ENCODE measurements around the gene SRSF4. TPM values are rescaled to one million over a fixed set of nuclear protein-coding genes. Genes with fewer than 3 reads are reported as not detected.
"Not testable (repeated sequence)": the region's sequence is repeated elsewhere in the genome, so short reads cannot be mapped to it uniquely, and the experiment has no call there.

Gene SRSF4
- total RNA-seq, 4 donors from 2014 or later = 82.7 to 112 (median 96.8) TPM

DNA sequence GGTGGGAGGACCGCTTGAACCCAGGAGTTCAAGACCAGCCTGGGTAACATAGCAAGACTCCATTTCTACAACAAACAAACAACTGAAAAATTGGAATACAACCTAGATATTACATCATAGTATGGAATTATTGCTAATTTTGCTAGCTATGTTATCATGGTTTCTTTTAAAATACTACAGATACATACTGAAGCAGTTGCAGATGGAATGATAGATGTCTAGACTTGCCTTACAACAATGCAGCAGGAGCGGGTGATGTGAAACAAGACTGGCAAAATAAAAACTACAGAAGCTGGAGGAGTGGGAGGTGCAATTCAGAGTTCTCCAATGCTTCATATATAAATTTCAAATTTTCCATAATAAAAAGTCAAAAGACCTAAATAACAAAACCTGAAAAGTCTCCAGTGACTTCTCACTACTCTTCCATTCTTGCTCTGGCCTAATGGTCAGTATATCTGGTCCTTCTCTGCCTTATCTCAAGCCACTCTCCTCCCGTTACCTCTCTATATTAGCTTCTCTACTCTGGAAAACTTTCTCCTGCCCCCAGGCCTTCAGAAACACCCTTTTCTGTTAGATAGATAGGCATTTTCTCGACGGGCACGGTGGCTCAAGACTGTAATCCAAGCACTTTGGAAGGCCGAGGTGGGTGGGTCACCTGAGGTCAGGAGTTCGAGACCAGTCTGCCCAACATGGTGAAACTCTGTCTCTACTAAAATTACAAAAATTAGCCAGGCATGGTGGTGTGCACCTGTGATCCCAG is 29.5 kb downstream of the SRSF4 start:
- Histone ChIP-seq H3K4me3 (no peak overlapping the region), H3K9me3 (no peaks in the 10 kb centered on the region), H3K27ac (no peak overlapping the region), H3K27me3 (no peaks in the 10 kb centered on the region), H3K36me3 (peaks cover 3 to 97% of the 10 kb centered on the region in 2 donors), H3K4me1 (peaks cover 7 to 17% (median 10%) of the 10 kb centered on the region in 3 donors)
- no peak for ATAC-seq
- TF ChIP-seq, protein P1, sequence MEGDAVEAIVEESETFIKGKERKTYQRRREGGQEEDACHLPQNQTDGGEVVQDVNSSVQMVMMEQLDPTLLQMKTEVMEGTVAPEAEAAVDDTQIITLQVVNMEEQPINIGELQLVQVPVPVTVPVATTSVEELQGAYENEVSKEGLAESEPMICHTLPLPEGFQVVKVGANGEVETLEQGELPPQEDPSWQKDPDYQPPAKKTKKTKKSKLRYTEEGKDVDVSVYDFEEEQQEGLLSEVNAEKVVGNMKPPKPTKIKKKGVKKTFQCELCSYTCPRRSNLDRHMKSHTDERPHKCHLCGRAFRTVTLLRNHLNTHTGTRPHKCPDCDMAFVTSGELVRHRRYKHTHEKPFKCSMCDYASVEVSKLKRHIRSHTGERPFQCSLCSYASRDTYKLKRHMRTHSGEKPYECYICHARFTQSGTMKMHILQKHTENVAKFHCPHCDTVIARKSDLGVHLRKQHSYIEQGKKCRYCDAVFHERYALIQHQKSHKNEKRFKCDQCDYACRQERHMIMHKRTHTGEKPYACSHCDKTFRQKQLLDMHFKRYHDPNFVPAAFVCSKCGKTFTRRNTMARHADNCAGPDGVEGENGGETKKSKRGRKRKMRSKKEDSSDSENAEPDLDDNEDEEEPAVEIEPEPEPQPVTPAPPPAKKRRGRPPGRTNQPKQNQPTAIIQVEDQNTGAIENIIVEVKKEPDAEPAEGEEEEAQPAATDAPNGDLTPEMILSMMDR (IDR thresholded peaks at IDR 0.05) = no peak
- TF ChIP-seq POLR2A (IDR thresholded peaks at IDR 0.05) (no peak), EP300 (IDR thresholded peaks at IDR 0.05) (no peak), POLR2AphosphoS5 (IDR thresholded peaks at IDR 0.05) (no peak)
- 83 to 87% methylated on average over 3 to 7 of the region's 8 CpGs for WGBS, 2 donors (ENCODE audit: low coverage in 1 of 2)

DNA sequence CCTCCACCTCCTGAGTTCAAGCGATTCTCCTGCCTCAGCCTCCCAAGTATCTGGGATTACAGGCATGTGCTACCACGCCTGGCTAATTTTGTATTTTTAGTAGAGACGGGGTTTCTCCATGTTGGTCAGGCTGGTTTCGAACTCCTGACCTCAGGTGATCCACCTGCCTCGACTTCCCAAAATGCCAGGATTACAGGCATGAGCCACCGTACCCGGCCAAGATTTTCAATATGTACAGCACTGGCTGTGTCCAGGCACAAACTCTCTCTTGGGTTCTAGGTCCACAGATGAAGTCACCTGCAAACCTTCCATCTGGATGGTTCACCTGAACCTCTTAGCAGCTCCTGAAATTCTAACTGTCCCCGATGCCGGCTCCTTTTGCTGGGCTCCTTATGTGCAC is 31.4 kb downstream of the SRSF4 start:
- not testable (repeated sequence) for ATAC-seq, H3K27me3 ChIP-seq

DNA sequence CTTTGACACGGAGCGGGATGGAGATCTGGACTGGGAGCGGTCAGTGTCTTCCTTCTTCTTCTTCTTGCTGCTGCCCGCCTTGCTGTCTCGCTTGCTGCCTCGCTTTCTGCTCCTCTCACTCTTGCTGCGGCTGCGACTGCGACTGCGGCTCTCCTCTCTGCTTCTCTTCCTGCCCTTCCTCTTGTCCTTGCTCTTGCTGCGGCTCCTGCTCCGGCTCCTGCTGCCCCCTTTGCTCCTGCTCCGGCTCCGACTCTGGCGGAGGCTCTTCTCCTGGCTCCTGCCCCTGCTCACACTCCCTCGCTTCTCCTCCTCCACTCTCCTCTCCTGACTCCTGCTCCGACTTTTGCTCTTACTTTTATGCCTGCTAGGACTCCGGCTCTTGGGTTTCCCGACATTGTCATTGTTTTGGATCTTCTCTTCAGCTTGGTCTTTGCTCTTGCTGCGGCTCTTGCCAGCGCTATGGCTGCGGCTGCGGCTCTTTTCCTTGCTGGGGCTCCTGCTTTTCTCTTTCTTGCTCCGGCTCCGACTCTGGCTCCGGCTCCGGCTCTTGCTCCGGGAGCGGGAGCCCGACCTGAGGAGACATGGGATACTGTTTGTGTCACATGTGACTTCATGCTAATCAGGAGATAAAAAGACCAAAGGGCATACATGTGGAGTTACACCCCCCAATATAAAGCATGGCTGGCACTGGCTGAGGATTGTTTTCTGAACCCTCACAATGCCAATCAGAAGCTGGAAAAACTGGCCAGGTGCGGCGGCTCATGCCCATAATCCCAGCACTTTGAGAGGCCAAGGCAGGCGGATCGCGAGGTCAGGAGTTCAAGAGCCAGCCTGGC is 32.8 kb downstream of the SRSF4 start:
- no peak for TF ChIP-seq EP300 (IDR thresholded peaks at IDR 0.05)
- no peak for TF ChIP-seq POLR2AphosphoS5 (IDR thresholded peaks at IDR 0.05)
- no peak for TF ChIP-seq POLR2A (IDR thresholded peaks at IDR 0.05)
- TF ChIP-seq, protein P1 (IDR thresholded peaks at IDR 0.05) = no peak
- H3K27me3 ChIP-seq = no peaks in the 10 kb centered on the region
- ATAC-seq = no peak
- H3K36me3 ChIP-seq = peaks cover 3 to 100% of the 10 kb centered on the region in 2 donors
- peaks cover 0 to 11% (median 0%) of the 10 kb centered on the region in 3 donors for H3K4me1 ChIP-seq
- 93 to 96% methylated on average over 12 to 22 of the region's 35 CpGs for WGBS, 2 donors (ENCODE audit: low coverage in 1 of 2)
- no peak overlapping the region for H3K4me3 ChIP-seq
- H3K27ac ChIP-seq = no peak overlapping the region
- H3K9me3 ChIP-seq = no peaks in the 10 kb centered on the region

More for the DNA sequence above, 31.4 kb downstream of the SRSF4 start:
- H3K4me1 ChIP-seq, H3K9me3 ChIP-seq, H3K4me3 ChIP-seq, H3K27ac ChIP-seq: not testable (repeated sequence)
- H3K36me3 ChIP-seq = peaks cover 3 to 100% of the 10 kb centered on the region in 2 donors
- WGBS, 2 donors (ENCODE audit: low coverage in 1 of 2) = 97 to 100% methylated on average over 3 to 9 of the region's 9 CpGs

DNA sequence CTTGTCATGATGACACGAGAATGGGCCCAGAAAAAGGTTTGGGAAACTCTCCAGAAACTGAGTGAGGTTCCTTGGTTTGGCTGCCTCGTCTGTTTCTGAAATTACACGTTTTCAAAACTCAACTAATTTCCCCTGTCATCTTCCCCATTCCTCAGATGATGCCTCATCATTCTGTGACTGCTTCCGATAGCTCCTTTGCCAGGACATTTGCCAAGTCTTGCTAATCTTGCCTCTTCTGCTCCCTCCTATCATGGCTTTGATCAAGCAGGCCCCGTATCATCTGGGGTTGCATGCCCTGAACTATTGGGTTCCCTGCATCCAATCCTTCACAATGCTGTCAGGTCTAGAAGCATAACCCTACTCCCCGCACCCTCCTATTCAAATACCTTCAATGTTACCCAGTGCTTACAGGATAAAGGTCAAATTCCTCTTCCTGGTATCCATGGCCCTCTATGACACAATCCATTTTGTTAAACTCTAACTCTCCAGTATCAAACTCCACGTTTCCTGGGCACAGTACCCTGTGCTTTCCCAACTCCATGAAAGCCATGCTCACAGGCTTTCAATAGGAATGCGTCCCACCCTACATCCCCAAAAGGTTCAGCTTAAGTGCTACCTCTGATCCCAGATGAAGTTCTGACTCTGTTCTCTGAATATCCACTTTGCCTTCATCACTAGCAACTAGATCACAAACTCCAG is 35.8 kb downstream of the SRSF4 start:
- 46 to 51% methylated on average over 7 to 8 of the region's 8 CpGs for WGBS, 2 donors (ENCODE audit: low coverage in 1 of 2)
- Histone ChIP-seq H3K9me3 (no peaks in the 10 kb centered on the region), H3K27ac (peak overlapping the region in 3 of 4 donors; percentile 5 to 37 (median 18)), H3K4me1 (peaks cover 0 to 11% (median 0%) of the 10 kb centered on the region in 3 donors), H3K27me3 (no peaks in the 10 kb centered on the region), H3K36me3 (peaks cover 3 to 80% of the 10 kb centered on the region in 2 donors), H3K4me3 (no peak overlapping the region)
- no peak for ATAC-seq
- TF ChIP-seq POLR2AphosphoS5 (IDR thresholded peaks at IDR 0.05) (peak; percentile 23), POLR2A (IDR thresholded peaks at IDR 0.05) (no peak), EP300 (IDR thresholded peaks at IDR 0.05) (no peak)

DNA sequence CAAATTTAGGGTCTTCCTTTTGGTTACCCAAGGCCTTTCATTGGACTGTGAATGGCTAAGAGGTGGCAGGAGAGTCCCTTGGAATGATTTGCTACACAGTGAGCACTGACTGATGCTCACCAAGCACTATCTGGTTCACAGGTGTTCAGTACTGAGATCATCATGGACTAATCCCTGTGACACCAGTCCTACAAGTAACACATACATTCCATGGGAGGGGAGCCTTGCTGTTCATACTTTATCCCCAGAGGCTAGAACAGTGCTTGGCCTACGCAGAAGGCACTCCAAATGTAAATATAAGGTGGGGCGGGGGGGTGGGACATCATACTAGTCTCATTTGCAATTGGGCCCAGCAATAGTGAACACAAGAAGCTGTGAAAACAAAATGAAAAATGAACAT is 37.5 kb downstream of the SRSF4 start:
- Histone ChIP-seq H3K36me3 (peaks cover 0 to 62% of the 10 kb centered on the region in 2 donors), H3K4me3 (no peak overlapping the region), H3K4me1 (peaks cover 0 to 11% (median 0%) of the 10 kb centered on the region in 3 donors), H3K27me3 (no peaks in the 10 kb centered on the region), H3K27ac (no peak overlapping the region), H3K9me3 (no peaks in the 10 kb centered on the region)
- TF ChIP-seq, protein P1 (IDR thresholded peaks at IDR 0.05) = no peak
- 57 to 94% methylated on average over 1 to 2 of the region's 2 CpGs for WGBS, 2 donors (ENCODE audit: low coverage in 1 of 2)
- no peak for ATAC-seq

Data from gastroesophageal sphincter (tissue), 4 donors.